Breast epithelium (tissue), 4 donors: Measurements from ENCODE around the gene PHACTR1. TPM values are rescaled to one million over a fixed set of nuclear protein-coding genes. Genes with fewer than 3 reads are reported as not detected.

Experiments used
- DNase-seq, 2 donors: peaks; one replicate each; pipeline ENCODE4 v3.0.0-alpha.2; 2019; ENCODE audit warnings: low spot score in 2 of 2
- H3K27ac ChIP-seq, 2 donors: fragments of 200-600 bp; sonication (generic) in 1 of 2; one replicate each; pipeline ENCODE4 v1.5.1; 2016 to 2019; ENCODE audit warnings: mild to moderate bottlenecking in 1 of 2
- H3K27me3 ChIP-seq, 2 donors: fragments of 200-600 bp; sonication (generic) in 1 of 2; one replicate each; pipeline versions ENCODE4 v1.5.1 to v1.6.0; 2017 to 2019; ENCODE audit warnings: control low read depth in 1 of 2, mild to moderate bottlenecking in 1 of 2
- H3K36me3 ChIP-seq: fragments of 200-600 bp; one replicate; pipeline ENCODE4 v1.5.1; 2019
- H3K4me1 ChIP-seq, 2 donors: fragments of 200-600 bp; sonication (generic); one replicate each; pipeline ENCODE4 v1.5.1; 2016 to 2019; ENCODE audit warnings: control low read depth in 1 of 2
- H3K4me3 ChIP-seq, 3 donors: fragments of 200-600 bp; sonication (generic); 1 replicate in 2 of 3; 2 replicates in 1 of 3; pipeline ENCODE4 v1.5.1; 2016 to 2019; ENCODE audit warnings: mild to moderate bottlenecking in 3 of 3, moderate library complexity in 2 of 3
- H3K9me3 ChIP-seq, 2 donors: fragments of 200-600 bp; sonication (generic) in 1 of 2; one replicate each; pipeline ENCODE4 v1.5.1; 2016 to 2019; ENCODE audit warnings: control low read depth in 1 of 2
- CTCF ChIP-seq, 3 donors: fragments of 450-650 bp; IDR thresholded peaks; one replicate each; pipeline ENCODE4 v1.5.1; 2016 to 2017; ENCODE audit warnings: antibody characterized with exemption in 3 of 3, mild to moderate bottlenecking in 3 of 3, moderate library complexity in 3 of 3
- POLR2A ChIP-seq: fragments of 450-650 bp; IDR thresholded peaks from one replicate; pipeline ENCODE4 v1.6.1; 2016; ENCODE audit warnings: antibody characterized with exemption, mild to moderate bottlenecking, moderate library complexity
- POLR2AphosphoS5 ChIP-seq, 3 donors: sonication (generic); formaldehyde crosslinking; IDR thresholded peaks; one replicate each; pipeline ENCODE4 v1.6.1; 2017; ENCODE audit warnings: antibody characterized with exemption in 3 of 3
- intact Hi-C: fragments of 100-400 bp; cut with DNase I; formaldehyde crosslinking; loops from one replicate; pipeline ENCODE4 v1.15.1; 2023; ENCODE audit warnings: low total_unique reads
- total RNA-seq, 3 donors: library from RNA; depleted of rRNA; stranded (reverse); fragments of >200 nt; gene quantifications; one replicate each; pipeline ENCODE4 v1.1.0, GENCODE V29; 2016

PHACTR1 gene
- total RNA-seq, 3 donors from 2014 or later: 4.1 to 5.6 (median 4.6) TPM

- Histone ChIP-seq H3K36me3 (no peaks in the 10 kb centered on the region), H3K4me1 (no peaks in the 10 kb centered on the region), H3K27ac (no peak overlapping the region), H3K4me3 (no peak overlapping the region), H3K9me3 (no peaks in the 10 kb centered on the region), H3K27me3 (no peaks in the 10 kb centered on the region)
- no peak for DNase-seq
- intact Hi-C loops: no loop called here
- no peak for TF ChIP-seq POLR2A
- no peak for TF ChIP-seq CTCF (IDR thresholded peaks at IDR 0.05)
- no peak for TF ChIP-seq POLR2AphosphoS5 (IDR thresholded peaks at IDR 0.05)
Observed at GRCh38 chr6:13000537-13000936, 284.0 kb downstream of the PHACTR1 start.

GRCh38 chr6:13001927-13002326 lies 285.4 kb downstream of the PHACTR1 start:
- DNase-seq: no peak
- Histone ChIP-seq H3K4me3 (no peak overlapping the region), H3K4me1 (no peaks in the 10 kb centered on the region), H3K27ac (no peak overlapping the region), H3K27me3 (no peaks in the 10 kb centered on the region), H3K9me3 (no peaks in the 10 kb centered on the region), H3K36me3 (no peaks in the 10 kb centered on the region)
- intact Hi-C loops: no loop called here
- no peak for TF ChIP-seq CTCF (IDR thresholded peaks at IDR 0.05)
- TF ChIP-seq POLR2A: no peak
- no peak for TF ChIP-seq POLR2AphosphoS5 (IDR thresholded peaks at IDR 0.05)

GRCh38 chr6:13004601-13005000 lies 288.0 kb downstream of the PHACTR1 start:
- H3K4me1 ChIP-seq: no peaks in the 10 kb centered on the region
- no peak overlapping the region for H3K27ac ChIP-seq
- TF ChIP-seq CTCF (IDR thresholded peaks at IDR 0.05): no peak
- TF ChIP-seq POLR2AphosphoS5 (IDR thresholded peaks at IDR 0.05): no peak
- TF ChIP-seq POLR2A: no peak
- H3K9me3 ChIP-seq: no peaks in the 10 kb centered on the region
- no peaks in the 10 kb centered on the region for H3K36me3 ChIP-seq
- H3K27me3 ChIP-seq: no peaks in the 10 kb centered on the region
- no peak overlapping the region for H3K4me3 ChIP-seq
- intact Hi-C loops: no loop called here
- no peak for DNase-seq

GRCh38 chr6:13005994-13006393 lies 289.4 kb downstream of the PHACTR1 start:
- no peak overlapping the region for H3K27ac ChIP-seq
- TF ChIP-seq POLR2A (no peak), POLR2AphosphoS5 (IDR thresholded peaks at IDR 0.05) (no peak), CTCF (IDR thresholded peaks at IDR 0.05) (no peak)
- H3K36me3 ChIP-seq: no peaks in the 10 kb centered on the region
- no peaks in the 10 kb centered on the region for H3K4me1 ChIP-seq
- no peaks in the 10 kb centered on the region for H3K9me3 ChIP-seq
- no peak for DNase-seq
- H3K4me3 ChIP-seq: no peak overlapping the region
- peaks cover 0 to 3% of the 10 kb centered on the region in 2 donors for H3K27me3 ChIP-seq
- intact Hi-C loops: loop anchor here (5.0 kb wide), 1 partner anchor 596 kb away; no protein-coding TSS in a partner anchor

GRCh38 chr6:13006578-13007300 lies 290.2 kb downstream of the PHACTR1 start:
- intact Hi-C loops: loop anchor here (5.0 kb wide), 1 partner anchor 596 kb away; no protein-coding TSS in a partner anchor
- TF ChIP-seq POLR2AphosphoS5 (IDR thresholded peaks at IDR 0.05) (no peak), POLR2A (no peak), CTCF (IDR thresholded peaks at IDR 0.05) (no peak)

More at GRCh38 chr6:13006578-13007300, 290.2 kb downstream of the PHACTR1 start:
- no peaks in the 10 kb centered on the region for H3K4me1 ChIP-seq
- H3K9me3 ChIP-seq: no peaks in the 10 kb centered on the region
- no peak for DNase-seq
- H3K27me3 ChIP-seq: peaks cover 0 to 3% of the 10 kb centered on the region in 2 donors
- H3K4me3 ChIP-seq: no peak overlapping the region
- no peak overlapping the region for H3K27ac ChIP-seq
- H3K36me3 ChIP-seq: no peaks in the 10 kb centered on the region
